ENCODE data around the gene DGUOK. TPM values are rescaled to one million over a fixed set of nuclear protein-coding genes. Genes with fewer than 3 reads are reported as not detected.

Gene DGUOK
- total and polyA plus RNA-seq, 12 donors: 40.0 to 112 (median 60.0) TPM

DNA sequence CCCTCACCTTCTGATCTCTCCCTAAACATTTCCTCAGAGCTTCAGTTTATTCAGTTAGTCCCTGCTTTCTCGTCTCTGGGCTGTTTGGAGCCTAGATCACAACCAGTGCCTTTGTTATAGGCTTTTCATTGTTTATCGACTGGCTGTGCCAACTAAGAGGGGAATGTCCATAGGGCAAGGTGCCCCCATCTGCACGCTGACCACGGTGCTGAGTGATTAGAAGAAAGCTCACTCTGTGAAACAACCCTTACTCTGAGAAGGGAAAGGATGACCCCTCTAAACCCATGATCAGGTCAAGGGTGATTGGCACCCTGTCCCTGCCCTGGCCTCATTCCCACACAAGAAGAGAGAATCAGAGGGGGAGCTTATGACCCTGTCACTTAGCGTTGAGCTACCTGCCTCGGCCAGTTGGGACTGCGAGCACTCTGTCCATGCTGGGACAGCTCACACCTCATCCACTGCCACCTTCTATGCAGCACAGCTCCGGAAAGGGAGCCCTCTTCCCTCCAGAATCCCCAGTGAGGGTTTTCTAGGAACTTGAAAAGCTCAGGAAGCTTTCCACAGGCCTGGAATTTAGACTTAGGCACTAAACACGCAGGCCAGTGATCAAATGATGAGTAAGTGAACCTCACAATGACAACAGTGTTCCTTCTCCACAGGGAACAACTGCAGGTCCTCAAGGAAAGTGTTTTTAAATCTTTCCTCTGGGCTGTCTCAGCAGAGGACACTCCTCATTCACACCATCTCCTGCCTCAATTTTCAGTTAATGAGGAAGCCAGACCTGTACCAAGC is 36.2 kb upstream of the DGUOK start:
- 66 to 76% (median 69%) methylated on average over 9 of the region's 9 CpGs for WGBS, 4 donors
- DNase-seq: no peak
- intact Hi-C loops (cut with DNase I): no loop called here
- Histone ChIP-seq H3K27me3 (no peaks in the 10 kb centered on the region), H3K36me3 (replicated peaks in 1 of 2) (no peaks in the 10 kb centered on the region), H3K27ac (no peak overlapping the region), H3K9me3 (replicated peaks in 1 of 3) (no peaks in the 10 kb centered on the region), H3K4me1 (replicated peaks in 1 of 2) (no peaks in the 10 kb centered on the region), H3K4me3 (no peak overlapping the region)
- TF ChIP-seq, protein P1, sequence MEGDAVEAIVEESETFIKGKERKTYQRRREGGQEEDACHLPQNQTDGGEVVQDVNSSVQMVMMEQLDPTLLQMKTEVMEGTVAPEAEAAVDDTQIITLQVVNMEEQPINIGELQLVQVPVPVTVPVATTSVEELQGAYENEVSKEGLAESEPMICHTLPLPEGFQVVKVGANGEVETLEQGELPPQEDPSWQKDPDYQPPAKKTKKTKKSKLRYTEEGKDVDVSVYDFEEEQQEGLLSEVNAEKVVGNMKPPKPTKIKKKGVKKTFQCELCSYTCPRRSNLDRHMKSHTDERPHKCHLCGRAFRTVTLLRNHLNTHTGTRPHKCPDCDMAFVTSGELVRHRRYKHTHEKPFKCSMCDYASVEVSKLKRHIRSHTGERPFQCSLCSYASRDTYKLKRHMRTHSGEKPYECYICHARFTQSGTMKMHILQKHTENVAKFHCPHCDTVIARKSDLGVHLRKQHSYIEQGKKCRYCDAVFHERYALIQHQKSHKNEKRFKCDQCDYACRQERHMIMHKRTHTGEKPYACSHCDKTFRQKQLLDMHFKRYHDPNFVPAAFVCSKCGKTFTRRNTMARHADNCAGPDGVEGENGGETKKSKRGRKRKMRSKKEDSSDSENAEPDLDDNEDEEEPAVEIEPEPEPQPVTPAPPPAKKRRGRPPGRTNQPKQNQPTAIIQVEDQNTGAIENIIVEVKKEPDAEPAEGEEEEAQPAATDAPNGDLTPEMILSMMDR (IDR thresholded peaks at IDR 0.05): no peak
- TF ChIP-seq POLR2A (IDR thresholded peaks at IDR 0.05): no peak

DNA sequence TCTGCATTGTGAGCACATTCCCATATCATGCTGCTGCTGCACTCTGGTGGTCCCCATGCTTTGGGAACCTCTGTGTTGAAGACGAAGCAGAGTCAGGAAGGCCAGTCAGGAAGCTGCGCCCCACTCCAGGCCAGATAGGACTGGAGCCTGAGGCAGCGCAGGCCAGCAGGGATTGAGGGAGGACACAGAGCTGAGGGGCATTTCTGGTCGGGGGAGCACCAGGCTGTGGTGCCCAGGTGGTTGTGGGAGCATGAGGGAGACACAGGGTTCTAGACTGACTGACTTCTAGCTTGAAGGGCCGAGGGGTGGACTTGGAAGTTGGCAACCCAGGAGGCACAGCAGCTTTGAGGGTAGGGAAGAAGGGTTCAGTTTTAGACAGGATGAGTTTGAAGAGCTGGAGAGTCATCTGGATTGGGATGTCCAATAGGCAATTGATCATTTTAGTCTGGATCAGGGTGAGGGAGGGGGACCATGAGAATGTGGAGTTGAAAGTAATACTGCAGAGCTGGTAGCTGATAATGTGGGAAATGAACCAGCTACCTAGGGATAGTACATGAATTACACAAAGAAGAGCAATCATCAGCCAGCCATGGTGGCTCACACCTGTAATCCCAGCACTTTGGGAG is 35.3 kb upstream of the DGUOK start:
- DNase-seq: no peak
- H3K4me3 ChIP-seq: no peak overlapping the region
- H3K27me3 ChIP-seq: no peaks in the 10 kb centered on the region
- TF ChIP-seq POLR2A (IDR thresholded peaks at IDR 0.05): no peak
- TF ChIP-seq, protein P1 (IDR thresholded peaks at IDR 0.05): no peak
- H3K27ac ChIP-seq: no peak overlapping the region
- no peaks in the 10 kb centered on the region for H3K36me3 ChIP-seq (replicated peaks in 1 of 2)
- intact Hi-C loops (cut with DNase I): no loop called here
- WGBS, 4 donors: 79 to 92% (median 83%) methylated on average over 3 to 5 of the region's 5 CpGs
- H3K9me3 ChIP-seq (replicated peaks in 1 of 3): no peaks in the 10 kb centered on the region
- H3K4me1 ChIP-seq (replicated peaks in 1 of 2): no peaks in the 10 kb centered on the region

DNA sequence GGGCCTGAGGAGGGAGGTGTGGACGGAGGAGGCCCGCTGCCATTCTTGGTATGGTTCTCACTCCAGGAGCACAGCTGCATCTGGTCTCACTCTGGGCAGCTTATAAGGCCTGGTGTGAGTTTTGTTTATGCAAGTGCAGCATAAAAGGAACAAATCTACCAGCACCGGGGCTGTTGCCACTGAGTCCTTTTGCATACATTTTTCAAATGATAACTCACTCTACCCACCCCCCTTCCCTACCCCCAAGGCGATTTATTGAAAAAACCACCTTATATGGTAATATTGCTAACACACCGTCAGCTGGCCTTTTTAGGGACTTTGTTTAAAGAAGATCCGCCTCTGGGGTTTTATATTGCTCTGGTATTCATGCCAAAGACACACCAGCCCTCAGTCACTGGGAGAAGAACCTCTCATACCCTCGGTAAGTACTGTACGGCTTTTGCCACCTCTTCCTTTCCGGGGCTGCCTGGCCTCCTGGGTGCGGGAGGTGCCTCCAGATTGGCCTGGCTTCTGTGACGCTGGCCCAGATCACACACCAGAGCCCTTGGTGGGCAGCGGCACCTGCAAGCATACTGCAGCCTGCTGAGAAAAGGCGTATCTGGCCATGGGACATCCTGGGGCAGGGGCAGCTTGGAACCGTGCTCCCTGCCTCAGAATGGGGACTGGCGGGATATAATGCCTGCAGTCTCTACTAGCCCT is 33.9 kb upstream of the DGUOK start, which contains the start of gene ACTG2:
TSS of gene ACTG2 (plus strand) at position 378 of the 699 bp plus-strand sequence. CDS start 8,304 bp downstream, outside the sequence.
- Histone ChIP-seq H3K9me3 (replicated peaks in 1 of 3) (no peaks in the 10 kb centered on the region), H3K27ac (no peak within 1 kb of the TSS), H3K27me3 (no peaks in the 10 kb centered on the region), H3K36me3 (replicated peaks in 1 of 2) (no peaks in the 10 kb centered on the region), H3K4me1 (replicated peaks in 1 of 2) (no peaks in the 10 kb centered on the region), H3K4me3 (no peak within 1 kb of the TSS)
- intact Hi-C loops (cut with DNase I): no loop called here
- TF ChIP-seq, protein P1 (IDR thresholded peaks at IDR 0.05): no peak
- no peak for TF ChIP-seq POLR2A (IDR thresholded peaks at IDR 0.05)
- no peak for DNase-seq
- 75 to 85% (median 78%) methylated on average over 8 to 15 of the region's 15 CpGs for WGBS, 4 donors

DNA sequence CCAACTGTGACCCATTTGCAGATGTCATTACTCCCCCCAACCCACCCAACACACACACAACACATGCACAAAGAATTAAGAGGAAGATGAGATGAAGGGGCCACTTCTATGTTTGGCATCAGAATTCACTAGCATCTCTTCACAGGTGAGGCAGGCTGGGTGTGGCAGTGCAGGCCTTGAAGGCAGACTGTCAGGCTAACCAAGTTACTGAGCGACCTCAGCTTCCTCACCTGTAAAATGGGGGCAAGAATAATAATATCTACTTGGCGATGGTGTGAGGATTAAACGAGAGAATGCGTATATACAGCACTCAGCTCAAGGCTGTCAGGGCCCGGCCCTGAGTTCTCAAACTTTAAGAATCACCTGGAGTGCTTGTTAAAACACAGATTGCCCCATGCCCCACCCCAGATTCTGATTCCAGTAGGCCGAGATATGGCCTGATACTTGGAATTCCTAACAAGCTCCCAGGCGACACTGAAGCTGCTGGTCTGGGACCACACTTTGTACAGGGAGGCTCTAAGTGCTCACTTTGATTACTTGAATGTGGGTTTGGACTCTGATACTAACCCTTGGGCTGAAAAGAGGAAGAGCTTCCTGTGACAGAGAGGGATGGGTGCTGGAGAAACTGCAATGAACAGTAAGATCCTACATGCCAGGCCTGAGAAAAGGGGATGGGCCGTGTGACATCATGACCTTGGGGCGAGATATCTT is 32.8 kb upstream of the DGUOK start:
- no peak for DNase-seq
- TF ChIP-seq, protein P1 (IDR thresholded peaks at IDR 0.05): no peak
- Histone ChIP-seq H3K36me3 (replicated peaks in 1 of 2) (no peaks in the 10 kb centered on the region), H3K9me3 (replicated peaks in 1 of 3) (no peaks in the 10 kb centered on the region), H3K27me3 (no peaks in the 10 kb centered on the region), H3K4me1 (replicated peaks in 1 of 2) (no peaks in the 10 kb centered on the region), H3K4me3 (no peak overlapping the region), H3K27ac (no peak overlapping the region)
- WGBS, 4 donors: 75 to 85% (median 80%) methylated on average over 9 of the region's 9 CpGs
- intact Hi-C loops (cut with DNase I): no loop called here

All from adrenal gland (tissue), 12 donors.